Activated T-helper 2 cell treated with anti-CD3 and anti-CD28 coated beads, Interferon-gamma antibody, Interleukin-2, Interleukin-4, amounts not matched to agents 10 μg/mL and 5 μg/mL and 100 μg/mL, durations not matched to agents 14 hours and 24 hours and 36 hours (primary cell): ENCODE results near the gene RCAN2. TPM values are rescaled to one million over a fixed set of nuclear protein-coding genes. Genes with fewer than 3 reads are reported as not detected.

Experiments
- DNase-seq: peaks from one replicate; pipeline ENCODE4 v3.0.0; 2021; ENCODE audit warnings: low spot score
- H3K27ac Mint-ChIP-seq: one replicate; pipeline ENCODE4 v1.8.0; 2021; ENCODE audit warnings: mixed read lengths
- H3K27me3 Mint-ChIP-seq: one replicate; pipeline ENCODE4 v1.8.0; 2021; ENCODE audit warnings: low read depth, mixed read lengths
- H3K36me3 Mint-ChIP-seq: one replicate; pipeline ENCODE4 v1.8.0; 2021; ENCODE audit warnings: low read depth, mixed read lengths
- H3K4me1 Mint-ChIP-seq: one replicate; pipeline ENCODE4 v1.8.0; 2021; ENCODE audit warnings: low read depth, mixed read lengths
- H3K4me3 Mint-ChIP-seq: one replicate; pipeline ENCODE4 v1.8.0; 2021; ENCODE audit warnings: low read depth, mild to moderate bottlenecking, moderate library complexity, mixed read lengths
- H3K9me3 Mint-ChIP-seq: one replicate; pipeline ENCODE4 v1.8.0; 2021; ENCODE audit warnings: mixed read lengths
- intact Hi-C: fragments of 100-400 bp; cut with micrococcal nuclease; formaldehyde crosslinking; loops from one replicate; pipeline ENCODE4 v1.15.1; 2023
- total RNA-seq: library from RNA; stranded (reverse); gene quantifications from 2 replicates; pipeline ENCODE4 v1.2.3, GENCODE V29; 2022

The RCAN2 gene
- total RNA-seq, 1 donor from 2014 or later: not detected

- no peak for DNase-seq
- no peaks in the 10 kb centered on the region for H3K4me1 Mint-ChIP-seq
Observed at GRCh38 chr6:46299253-46299652, 192.0 kb downstream of the RCAN2 start.

DNA sequence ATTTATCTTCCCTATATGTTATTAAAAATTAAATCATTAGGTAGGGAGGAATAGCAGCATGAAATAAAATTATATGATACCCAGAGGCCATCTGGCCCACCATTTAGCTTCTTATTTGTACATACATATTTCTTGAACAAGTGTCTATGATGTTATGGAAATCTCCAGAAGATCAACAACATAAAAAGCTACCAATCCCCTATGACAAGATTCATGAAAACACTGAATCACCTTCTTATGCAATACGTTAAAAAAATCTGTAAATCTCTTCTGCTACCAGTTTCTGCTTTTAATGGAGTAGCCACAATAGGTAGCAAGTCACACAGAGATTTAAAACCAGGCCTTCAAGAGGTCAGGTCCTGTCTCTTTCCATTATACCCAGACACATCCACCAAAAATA lies 194.7 kb downstream of the RCAN2 start:
- no peak overlapping the region for H3K4me3 Mint-ChIP-seq
- H3K27me3 Mint-ChIP-seq: peaks cover 25% of the 10 kb centered on the region
- DNase-seq: no peak
- intact Hi-C loops: no loop called here
- no peaks in the 10 kb centered on the region for H3K4me1 Mint-ChIP-seq
- H3K27ac Mint-ChIP-seq: no peak overlapping the region
- no peaks in the 10 kb centered on the region for H3K36me3 Mint-ChIP-seq
- H3K9me3 Mint-ChIP-seq: no peaks in the 10 kb centered on the region

More at GRCh38 chr6:46299253-46299652, 192.0 kb downstream of the RCAN2 start:
- intact Hi-C loops: no loop called here
- Mint-ChIP-seq H3K27me3 (peaks cover 21% of the 10 kb centered on the region), H3K4me3 (no peak overlapping the region), H3K9me3 (no peaks in the 10 kb centered on the region), H3K27ac (no peak overlapping the region), H3K36me3 (no peaks in the 10 kb centered on the region)

GRCh38 chr6:46293641-46294316 lies 197.5 kb downstream of the RCAN2 start:
- Mint-ChIP-seq H3K36me3 (no peaks in the 10 kb centered on the region), H3K9me3 (no peaks in the 10 kb centered on the region), H3K4me1 (no peaks in the 10 kb centered on the region), H3K27me3 (peaks cover 43% of the 10 kb centered on the region), H3K27ac (no peak overlapping the region), H3K4me3 (no peak overlapping the region)
- DNase-seq: no peak
- intact Hi-C loops: no loop called here

DNA sequence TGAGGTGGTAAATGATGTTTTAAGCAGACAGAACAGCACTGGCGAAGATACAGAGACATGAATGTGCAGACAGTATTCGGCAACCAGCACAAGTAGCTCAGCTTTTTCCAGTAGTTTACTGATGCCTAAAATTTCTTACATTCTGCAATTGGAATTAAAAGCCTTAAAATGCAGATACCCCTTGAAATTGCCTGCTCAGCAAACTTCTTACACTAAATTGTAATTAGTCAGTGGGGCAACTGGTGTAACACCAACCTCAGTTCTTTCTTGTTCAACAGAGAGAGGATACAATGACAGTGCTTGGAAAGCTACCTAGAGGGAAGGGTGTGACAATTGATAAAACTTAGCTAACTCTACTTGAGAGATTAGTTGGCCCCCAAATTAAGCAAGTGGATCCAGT lies 199.4 kb downstream of the RCAN2 start:
- peaks cover 5% of the 10 kb centered on the region for H3K4me1 Mint-ChIP-seq
- intact Hi-C loops: no loop called here
- H3K36me3 Mint-ChIP-seq: no peaks in the 10 kb centered on the region
- H3K27ac Mint-ChIP-seq: no peak overlapping the region
- no peaks in the 10 kb centered on the region for H3K9me3 Mint-ChIP-seq
- peaks cover 48% of the 10 kb centered on the region for H3K27me3 Mint-ChIP-seq
- H3K4me3 Mint-ChIP-seq: no peak overlapping the region
- no peak for DNase-seq

GRCh38 chr6:46291275-46291633 lies 200.0 kb downstream of the RCAN2 start:
- intact Hi-C loops: no loop called here
- Mint-ChIP-seq H3K9me3 (no peaks in the 10 kb centered on the region), H3K27ac (no peak overlapping the region)

DNA sequence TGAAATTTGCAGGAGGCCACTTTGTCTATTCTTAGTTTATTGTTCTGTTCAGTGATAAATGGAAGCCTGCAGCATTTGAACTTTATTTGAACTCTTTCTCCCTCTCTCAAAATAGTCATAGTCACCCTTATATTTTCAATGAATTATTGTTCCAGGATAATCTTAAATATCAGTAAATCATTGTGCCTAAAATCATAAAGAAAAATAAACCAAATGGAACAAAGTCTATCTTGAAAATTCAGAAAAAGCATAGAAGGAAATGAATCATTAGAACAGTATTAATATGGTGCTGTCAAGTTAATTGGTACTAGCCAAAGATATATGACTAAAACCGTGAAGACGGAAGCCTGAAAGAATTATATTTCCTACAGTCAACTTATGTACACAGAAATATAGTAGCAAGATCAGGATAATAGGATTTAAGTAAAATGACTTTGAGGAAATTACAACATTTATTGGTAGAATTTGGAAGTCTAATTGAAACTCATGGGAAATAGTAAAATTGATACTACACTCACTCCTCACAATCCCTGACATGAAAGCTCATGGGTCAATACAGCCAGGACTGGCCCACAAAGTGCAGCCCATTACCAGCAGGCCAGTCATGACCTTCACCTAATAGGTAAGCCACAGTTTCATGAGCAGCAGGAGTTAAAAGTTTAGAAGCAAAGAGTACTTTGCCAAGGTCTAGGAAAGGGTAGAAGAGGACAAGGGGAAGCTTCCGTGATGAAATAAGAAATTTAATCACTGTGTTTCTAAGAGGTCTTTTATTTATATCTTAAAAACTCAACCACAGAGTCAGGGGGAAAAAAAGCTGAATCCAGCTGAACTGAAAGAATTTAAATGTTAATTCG lies 200.6 kb downstream of the RCAN2 start:
- Mint-ChIP-seq H3K4me1 (peaks cover 5% of the 10 kb centered on the region), H3K9me3 (no peaks in the 10 kb centered on the region), H3K27ac (no peak overlapping the region), H3K27me3 (peaks cover 43% of the 10 kb centered on the region), H3K36me3 (no peaks in the 10 kb centered on the region), H3K4me3 (no peak overlapping the region)
- intact Hi-C loops: no loop called here
- no peak for DNase-seq

More at GRCh38 chr6:46291275-46291633, 200.0 kb downstream of the RCAN2 start:
- peaks cover 5% of the 10 kb centered on the region for H3K4me1 Mint-ChIP-seq
- no peak overlapping the region for H3K4me3 Mint-ChIP-seq
- no peaks in the 10 kb centered on the region for H3K36me3 Mint-ChIP-seq
- no peak for DNase-seq
- peaks cover 45% of the 10 kb centered on the region for H3K27me3 Mint-ChIP-seq

DNA sequence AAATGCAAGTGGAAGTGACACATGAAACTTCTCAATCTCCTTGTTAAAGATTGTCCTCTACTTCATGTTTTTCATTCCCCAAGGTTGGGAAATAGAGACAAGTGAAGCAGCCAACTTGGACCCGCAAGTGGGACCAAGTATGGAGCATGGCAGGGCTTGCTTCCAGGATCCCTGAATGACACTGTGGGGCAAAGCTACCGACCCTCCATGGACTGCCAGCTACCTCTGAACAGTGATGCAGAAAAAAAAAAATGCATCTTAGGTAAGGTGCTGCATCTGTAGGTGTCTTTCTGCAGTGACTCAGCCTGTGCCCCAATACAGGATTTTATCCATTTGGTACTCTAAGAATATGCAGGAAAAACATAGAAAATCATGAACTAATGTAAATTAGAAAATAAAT lies 201.4 kb downstream of the RCAN2 start:
- H3K36me3 Mint-ChIP-seq: no peaks in the 10 kb centered on the region
- no peaks in the 10 kb centered on the region for H3K9me3 Mint-ChIP-seq
- intact Hi-C loops: no loop called here
- DNase-seq: no peak
- peaks cover 5% of the 10 kb centered on the region for H3K4me1 Mint-ChIP-seq
- H3K4me3 Mint-ChIP-seq: no peak overlapping the region
- H3K27me3 Mint-ChIP-seq: peaks cover 38% of the 10 kb centered on the region
- H3K27ac Mint-ChIP-seq: no peak overlapping the region

- Mint-ChIP-seq H3K9me3 (no peaks in the 10 kb centered on the region), H3K4me1 (peaks cover 5% of the 10 kb centered on the region), H3K4me3 (no peak overlapping the region), H3K27ac (no peak overlapping the region), H3K27me3 (peaks cover 37% of the 10 kb centered on the region), H3K36me3 (no peaks in the 10 kb centered on the region)
- DNase-seq: no peak
- intact Hi-C loops: no loop called here
Observed at GRCh38 chr6:46288835-46289234, 202.4 kb downstream of the RCAN2 start.

- no peak for DNase-seq
- Mint-ChIP-seq H3K36me3 (no peaks in the 10 kb centered on the region), H3K4me3 (no peak overlapping the region), H3K4me1 (peaks cover 5% of the 10 kb centered on the region), H3K27me3 (peaks cover 31% of the 10 kb centered on the region), H3K9me3 (no peaks in the 10 kb centered on the region), H3K27ac (no peak overlapping the region)
- intact Hi-C loops: no loop called here
Observed at GRCh38 chr6:46287681-46288080, 203.6 kb downstream of the RCAN2 start.

- intact Hi-C loops: no loop called here
- Mint-ChIP-seq H3K4me1 (peaks cover 5% of the 10 kb centered on the region), H3K27ac (no peak overlapping the region), H3K9me3 (no peaks in the 10 kb centered on the region), H3K36me3 (no peaks in the 10 kb centered on the region), H3K4me3 (no peak overlapping the region), H3K27me3 (peaks cover 31% of the 10 kb centered on the region)
- no peak for DNase-seq
Observed at GRCh38 chr6:46287043-46287442, 204.2 kb downstream of the RCAN2 start.

DNA sequence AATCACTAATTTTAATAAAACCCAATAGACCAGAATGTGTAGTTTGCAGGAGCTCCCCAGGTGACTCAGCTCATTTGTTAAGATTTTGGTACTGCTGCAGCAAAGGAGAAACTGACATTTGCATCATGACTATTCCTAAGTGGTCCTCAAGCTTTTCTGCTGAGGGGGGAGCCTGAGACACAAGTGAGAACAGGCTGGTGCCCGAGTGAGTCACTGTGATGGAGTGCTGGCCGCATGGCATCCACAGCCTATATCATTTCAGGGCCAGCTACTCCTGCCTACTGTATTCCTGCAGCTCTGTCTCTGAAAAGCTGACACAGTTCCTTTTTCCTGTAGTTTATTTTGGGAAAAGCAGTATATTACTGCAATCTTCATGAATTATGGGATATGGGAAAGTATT lies 206.8 kb downstream of the RCAN2 start:
- no peaks in the 10 kb centered on the region for H3K36me3 Mint-ChIP-seq
- H3K27me3 Mint-ChIP-seq: peaks cover 22% of the 10 kb centered on the region
- peaks cover 5% of the 10 kb centered on the region for H3K4me1 Mint-ChIP-seq
- no peaks in the 10 kb centered on the region for H3K9me3 Mint-ChIP-seq
- no peak overlapping the region for H3K4me3 Mint-ChIP-seq
- no peak overlapping the region for H3K27ac Mint-ChIP-seq
- intact Hi-C loops: no loop called here
- DNase-seq: no peak

GRCh38 chr6:46281110-46281509 lies 210.1 kb downstream of the RCAN2 start:
- intact Hi-C loops: no loop called here

GRCh38 chr6:46279874-46280273 lies 211.4 kb downstream of the RCAN2 start:
- Mint-ChIP-seq H3K36me3 (no peaks in the 10 kb centered on the region), H3K4me3 (no peak overlapping the region), H3K9me3 (no peaks in the 10 kb centered on the region), H3K27me3 (peaks cover 19% of the 10 kb centered on the region), H3K27ac (no peak overlapping the region), H3K4me1 (no peaks in the 10 kb centered on the region)
- intact Hi-C loops: no loop called here
- no peak for DNase-seq

More at GRCh38 chr6:46281110-46281509, 210.1 kb downstream of the RCAN2 start:
- Mint-ChIP-seq H3K36me3 (no peaks in the 10 kb centered on the region), H3K4me1 (no peaks in the 10 kb centered on the region), H3K27me3 (peaks cover 15% of the 10 kb centered on the region), H3K27ac (no peak overlapping the region), H3K4me3 (no peak overlapping the region), H3K9me3 (no peaks in the 10 kb centered on the region)
- no peak for DNase-seq
